Activated CD4-positive, CD25-positive, alpha-beta regulatory T cell treated with anti-CD3 and anti-CD28 coated beads, Interleukin-2, amount 50 U/mL, for 16 hours (primary cell): ENCODE data around the gene LMNTD2.

Source experiments
- DNase-seq: peaks from one replicate; pipeline ENCODE4 v3.0.0-alpha.2; 2020; ENCODE audit warnings: low read depth, low spot score

LMNTD2 gene

GRCh38 chr11:568306-569157, 8.0 kb upstream of the LMNTD2 start:
- DNase-seq: peak; percentile 85

DNA sequence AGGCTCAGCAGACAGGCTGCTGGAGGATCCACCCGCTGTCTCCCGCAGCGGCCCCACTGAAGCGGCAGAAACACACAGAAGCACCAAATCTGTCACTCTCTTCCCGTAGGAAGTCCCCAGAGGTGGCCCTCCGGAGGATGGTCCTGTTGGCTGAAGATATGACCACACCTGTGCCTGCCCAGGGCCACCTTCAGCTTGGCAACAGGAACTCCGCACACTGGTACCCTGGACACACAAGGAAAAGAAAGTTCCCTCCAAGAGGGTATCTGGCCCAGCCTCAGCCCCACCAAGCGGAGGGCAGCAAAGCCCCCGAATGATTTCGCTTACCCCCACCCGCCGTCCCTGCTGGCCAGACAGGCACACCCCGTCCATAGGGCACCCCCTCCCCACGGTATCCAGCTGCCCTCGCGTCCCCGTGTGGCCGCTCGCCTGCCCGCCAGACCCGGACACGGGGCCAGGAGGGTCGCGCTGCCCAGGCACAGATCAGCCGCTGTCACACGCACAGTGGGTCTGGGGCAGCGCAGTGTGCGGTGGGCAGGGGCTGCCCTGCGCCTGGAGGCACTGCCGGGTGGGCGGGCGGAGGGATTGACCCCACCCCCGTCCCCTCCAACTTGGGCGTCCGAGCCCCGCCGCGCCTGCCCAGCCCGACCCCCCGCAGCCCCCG, 7.2 kb upstream of the LMNTD2 start:
- no peak for DNase-seq

GRCh38 chr11:567011-567628, 6.6 kb upstream of the LMNTD2 start:
- DNase-seq: no peak

DNA sequence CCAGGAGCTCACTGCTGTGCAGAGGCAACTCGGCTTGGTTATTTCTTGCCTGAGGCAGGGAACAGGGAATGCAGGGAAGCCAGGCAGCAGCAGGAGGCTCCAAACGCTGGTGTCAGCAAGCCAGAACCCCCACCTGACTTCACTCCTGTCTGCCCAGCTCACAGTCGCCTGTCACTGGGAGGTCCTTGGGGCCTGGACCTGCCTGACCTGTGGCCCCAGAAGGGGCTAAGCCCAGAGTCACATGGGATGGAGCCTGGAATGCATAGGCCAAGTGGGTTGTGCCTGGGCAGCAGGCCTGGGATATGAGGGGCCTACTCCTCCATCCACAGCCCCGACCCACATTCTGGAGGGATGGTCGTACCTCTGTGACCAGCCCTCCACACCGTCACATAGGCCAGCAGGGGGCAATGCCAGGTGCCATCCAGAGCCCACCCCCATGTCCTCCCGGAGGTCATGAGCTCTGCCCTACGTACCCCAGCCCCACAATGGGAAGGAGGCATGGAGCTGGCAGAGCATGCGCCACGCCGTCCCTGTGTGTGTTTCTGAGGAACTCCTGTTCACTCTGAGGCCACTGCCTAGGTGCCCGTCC, 5.5 kb upstream of the LMNTD2 start:
- no peak for DNase-seq

DNA sequence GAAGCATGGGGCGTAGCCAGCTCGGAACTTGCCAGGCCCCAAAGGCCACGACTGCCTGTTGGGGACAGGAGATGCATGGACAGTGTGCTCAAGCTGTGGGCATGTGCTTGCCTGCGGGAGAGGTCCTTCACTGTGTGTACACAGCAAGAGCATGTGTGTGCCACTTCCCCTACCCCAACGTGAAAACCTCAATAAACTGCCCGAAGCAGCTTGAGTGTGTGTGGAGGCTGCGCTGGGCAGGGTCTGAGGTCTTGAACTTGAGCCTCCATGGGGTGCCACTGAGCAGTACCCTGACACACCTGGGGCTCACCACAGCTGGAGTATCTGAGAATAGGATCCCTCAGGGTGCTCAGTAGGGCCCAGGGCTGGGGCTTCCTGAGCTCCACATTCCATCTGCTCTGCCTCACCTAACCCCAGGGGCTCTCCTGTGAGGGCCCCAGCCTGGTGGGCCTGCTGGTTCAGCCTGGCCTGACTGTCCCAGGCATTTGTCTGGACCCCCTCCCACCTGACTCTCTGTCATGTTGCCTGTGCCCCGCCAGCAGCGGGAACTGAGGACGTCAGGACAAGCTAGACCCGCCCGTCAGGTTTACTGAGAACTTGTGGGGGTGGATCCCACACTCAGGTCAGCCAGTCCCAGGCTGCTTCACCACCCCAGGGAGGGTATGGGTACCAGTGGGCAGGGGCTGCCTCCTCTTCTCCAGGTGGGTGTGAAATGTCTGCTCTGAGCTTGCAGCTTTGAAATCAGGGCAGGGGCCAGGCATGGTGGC, 3.5 kb upstream of the LMNTD2 start:
- DNase-seq: no peak

- DNase-seq: no peak
Measured at GRCh38 chr11:563066-563811, 2.7 kb upstream of the LMNTD2 start.

DNA sequence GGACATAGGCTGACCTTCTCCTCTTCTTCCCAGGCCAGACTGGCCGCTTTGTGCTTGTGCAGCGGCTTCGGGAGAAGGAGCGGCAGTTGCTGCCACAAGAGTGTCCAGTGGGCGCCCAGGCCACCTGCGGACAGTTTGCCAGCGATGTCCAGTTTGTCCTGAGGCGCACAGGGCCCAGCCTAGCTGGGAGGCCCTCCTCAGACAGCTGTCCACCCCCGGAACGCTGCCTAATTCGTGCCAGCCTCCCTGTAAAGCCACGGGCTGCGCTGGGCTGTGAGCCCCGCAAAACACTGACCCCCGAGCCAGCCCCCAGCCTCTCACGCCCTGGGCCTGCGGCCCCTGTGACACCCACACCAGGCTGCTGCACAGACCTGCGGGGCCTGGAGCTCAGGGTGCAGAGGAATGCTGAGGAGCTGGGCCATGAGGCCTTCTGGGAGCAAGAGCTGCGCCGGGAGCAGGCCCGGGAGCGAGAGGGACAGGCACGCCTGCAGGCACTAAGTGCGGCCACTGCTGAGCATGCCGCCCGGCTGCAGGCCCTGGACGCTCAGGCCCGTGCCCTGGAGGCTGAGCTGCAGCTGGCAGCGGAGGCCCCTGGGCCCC, 1.6 kb upstream of the LMNTD2 start:
- DNase-seq: no peak

DNA sequence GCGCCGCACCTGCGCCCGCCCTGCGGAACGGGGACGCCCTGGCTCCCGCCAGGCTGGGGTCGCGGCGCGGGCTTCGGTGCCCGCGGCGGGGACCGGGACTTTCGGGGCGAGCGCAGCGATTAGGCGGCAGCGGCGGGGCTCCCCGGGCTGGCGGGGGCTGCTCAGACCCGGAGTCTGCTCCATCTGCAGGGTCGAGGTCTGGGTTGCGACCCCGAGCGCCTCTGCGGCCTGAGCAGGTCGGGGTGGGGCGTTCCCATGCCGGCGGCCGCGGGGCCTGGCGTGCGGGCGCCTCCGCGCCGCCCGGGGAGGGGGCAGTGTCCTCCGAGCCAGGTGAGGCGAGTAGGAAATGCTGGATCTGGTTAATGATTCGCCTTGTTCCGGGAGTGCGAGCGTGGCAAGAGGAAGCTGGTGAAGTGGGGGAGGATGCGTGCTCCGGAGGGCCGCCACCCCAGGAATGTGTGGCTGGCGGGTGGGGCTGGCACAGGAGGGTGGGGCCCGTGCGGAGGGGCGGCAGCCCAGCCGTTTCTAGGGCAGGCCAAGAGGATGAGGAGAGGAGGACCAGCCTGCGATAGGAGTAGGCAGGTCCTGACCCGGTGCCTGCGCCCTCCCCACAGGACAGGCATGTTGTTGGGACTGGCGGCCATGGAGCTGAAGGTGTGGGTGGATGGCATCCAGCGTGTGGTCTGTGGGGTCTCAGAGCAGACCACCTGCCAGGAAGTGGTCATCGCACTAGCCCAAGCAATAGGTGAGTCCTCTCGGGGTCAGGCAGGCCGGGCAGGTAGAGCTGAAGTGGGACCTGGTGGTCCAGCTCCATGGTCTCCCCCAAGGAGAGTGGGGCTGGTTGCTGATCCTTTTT, 838 bp upstream of the LMNTD2 start:
- no peak for DNase-seq

DNA sequence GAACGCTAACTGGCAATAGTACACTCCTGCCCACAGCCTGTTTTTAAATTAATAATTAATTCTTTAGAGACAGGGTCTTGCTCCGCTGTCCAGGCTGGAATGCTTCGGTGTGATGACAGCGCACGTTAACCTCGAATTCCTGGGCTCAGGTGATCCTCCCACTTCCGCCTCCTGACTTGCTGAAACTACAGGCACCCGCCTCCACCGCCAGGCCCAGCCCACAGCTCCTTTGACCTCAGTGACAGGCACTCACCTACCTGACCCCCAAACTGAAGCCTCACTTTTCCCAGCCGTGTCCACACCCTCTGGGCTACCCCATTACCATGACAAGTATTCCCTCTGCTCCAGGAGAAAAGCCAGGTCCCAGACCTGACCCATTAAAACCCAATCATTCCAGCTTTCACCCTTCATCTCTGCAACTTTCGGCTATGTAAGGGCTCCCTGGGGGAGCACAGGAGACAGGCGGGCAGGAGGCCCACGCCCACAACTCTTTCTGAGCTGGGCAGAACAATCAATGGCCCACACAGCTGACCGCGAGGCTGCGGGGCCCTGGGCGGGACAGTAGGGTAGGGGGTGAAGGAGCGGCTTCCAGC, 730 bp downstream of the LMNTD2 start:
- DNase-seq: no peak

- DNase-seq: no peak
Measured at GRCh38 chr11:559020-559620, 1.4 kb downstream of the LMNTD2 start.

- DNase-seq: no peak
Measured at GRCh38 chr11:558503-558902, 2.0 kb downstream of the LMNTD2 start.

DNA sequence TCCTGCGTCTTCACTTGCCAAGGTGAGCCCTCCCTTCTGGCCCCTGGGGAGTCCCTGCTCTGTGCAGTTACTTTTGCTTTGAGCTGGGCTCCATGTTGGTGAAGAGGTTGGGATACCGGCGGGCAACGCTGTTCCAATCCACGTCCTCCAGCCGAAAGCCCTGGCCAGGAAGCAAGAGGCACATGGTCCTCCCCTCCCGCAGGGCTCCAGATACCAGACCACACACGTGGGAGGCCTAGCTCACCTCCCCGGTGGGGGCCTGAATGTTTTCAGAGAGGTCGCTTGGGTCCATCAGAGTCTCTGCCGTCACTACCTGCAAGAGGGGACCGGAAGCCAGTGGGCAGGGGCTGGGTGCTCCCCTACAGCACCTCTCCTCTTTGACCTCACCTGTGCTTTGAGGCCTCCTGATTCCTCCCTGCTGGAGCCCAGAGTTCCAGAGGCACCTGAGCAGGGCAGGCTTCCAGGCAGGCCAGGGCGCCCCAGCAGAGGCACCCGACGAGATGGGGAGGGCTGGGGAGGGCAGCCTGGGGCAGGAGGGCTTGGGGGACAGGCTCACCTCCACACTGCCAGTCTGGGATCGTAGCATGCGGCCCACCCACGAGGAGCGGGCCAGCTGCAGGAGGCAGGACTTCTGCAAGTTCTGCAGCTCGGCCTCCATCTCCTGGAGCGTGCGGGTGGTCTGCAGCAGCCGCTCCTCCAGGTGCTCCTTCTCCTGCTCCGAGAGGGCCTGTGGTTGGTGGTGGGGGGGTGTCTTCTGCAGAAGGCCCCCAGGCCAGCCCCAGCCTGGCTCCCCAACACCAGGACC, 3.0 kb downstream of the LMNTD2 start:
- DNase-seq: no peak

DNA sequence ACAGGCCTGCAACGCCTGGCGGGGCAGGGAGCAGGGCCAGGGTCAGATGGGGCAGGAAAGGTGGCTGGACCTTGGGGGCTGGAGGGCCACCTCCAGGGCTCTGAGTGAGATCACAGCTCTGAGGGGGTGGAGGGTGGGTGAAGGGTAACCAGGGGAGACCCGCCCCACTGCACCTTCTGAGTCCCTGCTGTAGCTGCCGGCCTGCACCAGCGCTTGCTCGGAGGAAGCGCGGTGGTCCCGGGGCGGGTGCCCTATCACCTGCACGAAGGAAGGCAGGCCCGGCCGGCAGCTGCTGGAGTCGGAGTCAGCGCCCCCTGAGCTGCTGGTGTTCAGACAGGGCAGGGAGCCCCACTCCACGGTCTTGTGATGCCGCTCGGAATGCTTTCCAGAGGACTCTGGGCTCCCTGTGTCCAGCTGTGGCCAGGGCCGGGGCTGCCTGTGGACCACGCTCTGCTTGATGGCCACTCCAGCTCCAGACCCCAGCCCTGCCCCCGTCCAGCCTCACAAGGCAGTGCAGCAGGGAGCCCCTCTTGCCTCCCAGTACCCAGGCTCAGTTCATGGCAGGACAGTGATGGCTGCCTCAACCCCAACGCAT, 3.8 kb downstream of the LMNTD2 start:
- no peak for DNase-seq

GRCh38 chr11:555780-556661, 4.5 kb downstream of the LMNTD2 start:
- DNase-seq: no peak

- DNase-seq: no peak
Measured at GRCh38 chr11:555227-555779, 5.2 kb downstream of the LMNTD2 start.
